Breast epithelium (tissue), 4 donors: ENCODE measurements around the gene STARD13. TPM values are rescaled to one million over a fixed set of nuclear protein-coding genes. Genes with fewer than 3 reads are reported as not detected.
A peak's percentile ranks its signal among the peaks of the same experiment; 100 is the strongest.

Experiments used
- DNase-seq, 2 donors: peaks; one replicate each; pipeline ENCODE4 v3.0.0-alpha.2; 2019; ENCODE audit warnings: low spot score in 2 of 2
- H3K27ac ChIP-seq, 2 donors: fragments of 200-600 bp; sonication (generic) in 1 of 2; one replicate each; pipeline ENCODE4 v1.5.1; 2016 to 2019; ENCODE audit warnings: mild to moderate bottlenecking in 1 of 2
- H3K27me3 ChIP-seq, 2 donors: fragments of 200-600 bp; sonication (generic) in 1 of 2; one replicate each; pipeline versions ENCODE4 v1.5.1 to v1.6.0; 2017 to 2019; ENCODE audit warnings: control low read depth in 1 of 2, mild to moderate bottlenecking in 1 of 2
- H3K36me3 ChIP-seq: fragments of 200-600 bp; one replicate; pipeline ENCODE4 v1.5.1; 2019
- H3K4me1 ChIP-seq, 2 donors: fragments of 200-600 bp; sonication (generic); one replicate each; pipeline ENCODE4 v1.5.1; 2016 to 2019; ENCODE audit warnings: control low read depth in 1 of 2
- H3K4me3 ChIP-seq, 3 donors: fragments of 200-600 bp; sonication (generic); 1 replicate in 2 of 3; 2 replicates in 1 of 3; pipeline ENCODE4 v1.5.1; 2016 to 2019; ENCODE audit warnings: mild to moderate bottlenecking in 3 of 3, moderate library complexity in 2 of 3
- H3K9me3 ChIP-seq, 2 donors: fragments of 200-600 bp; sonication (generic) in 1 of 2; one replicate each; pipeline ENCODE4 v1.5.1; 2016 to 2019; ENCODE audit warnings: control low read depth in 1 of 2
- CTCF ChIP-seq, 3 donors: fragments of 450-650 bp; IDR thresholded peaks; one replicate each; pipeline ENCODE4 v1.5.1; 2016 to 2017; ENCODE audit warnings: antibody characterized with exemption in 3 of 3, mild to moderate bottlenecking in 3 of 3, moderate library complexity in 3 of 3
- POLR2A ChIP-seq: fragments of 450-650 bp; IDR thresholded peaks from one replicate; pipeline ENCODE4 v1.6.1; 2016; ENCODE audit warnings: antibody characterized with exemption, mild to moderate bottlenecking, moderate library complexity
- POLR2AphosphoS5 ChIP-seq, 3 donors: sonication (generic); formaldehyde crosslinking; IDR thresholded peaks; one replicate each; pipeline ENCODE4 v1.6.1; 2017; ENCODE audit warnings: antibody characterized with exemption in 3 of 3
- intact Hi-C: fragments of 100-400 bp; cut with DNase I; formaldehyde crosslinking; loops from one replicate; pipeline ENCODE4 v1.15.1; 2023; ENCODE audit warnings: low total_unique reads
- total RNA-seq, 3 donors: library from RNA; depleted of rRNA; stranded (reverse); fragments of >200 nt; gene quantifications; one replicate each; pipeline ENCODE4 v1.1.0, GENCODE V29; 2016

Gene STARD13
- total RNA-seq, 3 donors from 2014 or later: 42.4 to 62.3 (median 58.7) TPM

- TF ChIP-seq POLR2A (no peak), CTCF (IDR thresholded peaks at IDR 0.05) (no peak), POLR2AphosphoS5 (IDR thresholded peaks at IDR 0.05) (no peak)
- no peak for DNase-seq
- Histone ChIP-seq H3K27ac (no peak overlapping the region), H3K4me3 (no peak overlapping the region), H3K27me3 (no peaks in the 10 kb centered on the region), H3K9me3 (no peaks in the 10 kb centered on the region), H3K4me1 (no peaks in the 10 kb centered on the region), H3K36me3 (no peaks in the 10 kb centered on the region)
- intact Hi-C loops: no loop called here
These were observed 41.2 kb upstream of the STARD13 start for GRCh38 chr13:33326723-33327122.

- TF ChIP-seq POLR2AphosphoS5 (IDR thresholded peaks at IDR 0.05): no peak
- no peak for TF ChIP-seq POLR2A
- TF ChIP-seq CTCF (IDR thresholded peaks at IDR 0.05): no peak
These were observed 40.7 kb upstream of the STARD13 start for GRCh38 chr13:33326246-33326645.

GRCh38 chr13:33323801-33324510 is 38.4 kb upstream of the STARD13 start:
- Histone ChIP-seq H3K36me3 (no peaks in the 10 kb centered on the region), H3K4me1 (no peaks in the 10 kb centered on the region), H3K27me3 (no peaks in the 10 kb centered on the region), H3K27ac (no peak overlapping the region), H3K9me3 (no peaks in the 10 kb centered on the region), H3K4me3 (no peak overlapping the region)
- intact Hi-C loops: no loop called here
- TF ChIP-seq POLR2AphosphoS5 (IDR thresholded peaks at IDR 0.05) (no peak), POLR2A (no peak), CTCF (IDR thresholded peaks at IDR 0.05) (no peak)
- no peak for DNase-seq

More at GRCh38 chr13:33326246-33326645, 40.7 kb upstream of the STARD13 start:
- no peaks in the 10 kb centered on the region for H3K27me3 ChIP-seq
- no peak overlapping the region for H3K4me3 ChIP-seq
- intact Hi-C loops: no loop called here
- DNase-seq: no peak
- no peak overlapping the region for H3K27ac ChIP-seq
- no peaks in the 10 kb centered on the region for H3K4me1 ChIP-seq
- no peaks in the 10 kb centered on the region for H3K9me3 ChIP-seq
- no peaks in the 10 kb centered on the region for H3K36me3 ChIP-seq

DNA sequence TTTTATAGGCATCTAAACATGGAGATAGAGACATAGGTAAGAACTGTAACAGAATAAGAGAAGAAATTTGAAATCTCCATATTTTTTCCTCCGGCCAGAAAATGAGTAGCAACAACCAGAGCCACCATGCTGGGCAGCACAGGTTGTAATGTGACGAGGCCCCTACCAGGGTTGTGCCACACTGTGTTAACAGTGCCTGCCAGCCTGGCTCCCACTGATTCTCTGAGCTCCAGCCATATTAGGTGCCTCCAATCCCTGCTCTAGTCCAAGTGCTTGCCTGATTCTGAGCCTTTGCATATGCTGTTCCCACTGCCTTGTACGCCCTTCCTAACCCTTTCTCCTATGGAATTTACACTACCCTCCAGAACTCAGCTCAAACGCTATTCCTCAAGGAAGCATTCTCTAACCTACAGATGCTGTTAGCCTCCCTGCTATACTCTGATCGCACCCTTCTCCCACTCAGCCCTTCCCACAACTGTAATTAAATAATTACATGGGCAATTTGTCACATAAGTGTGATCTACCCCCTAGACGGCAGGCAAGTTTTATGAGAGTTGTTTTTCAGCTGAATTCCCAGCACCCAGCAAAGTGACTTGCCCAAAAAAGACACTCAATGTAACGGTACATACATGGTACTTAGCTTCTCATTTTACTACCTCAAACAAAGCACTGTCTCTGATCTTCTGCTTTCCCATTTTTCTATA is 37.6 kb upstream of the STARD13 start:
- intact Hi-C loops: no loop called here
- H3K9me3 ChIP-seq: no peaks in the 10 kb centered on the region
- H3K4me3 ChIP-seq: no peak overlapping the region
- no peaks in the 10 kb centered on the region for H3K4me1 ChIP-seq
- no peaks in the 10 kb centered on the region for H3K27me3 ChIP-seq
- H3K27ac ChIP-seq: peak overlapping the region; percentile 36 to 37
- no peaks in the 10 kb centered on the region for H3K36me3 ChIP-seq
- no peak for DNase-seq
- TF ChIP-seq CTCF (IDR thresholded peaks at IDR 0.05) (no peak), POLR2A (no peak), POLR2AphosphoS5 (IDR thresholded peaks at IDR 0.05) (no peak)

DNA sequence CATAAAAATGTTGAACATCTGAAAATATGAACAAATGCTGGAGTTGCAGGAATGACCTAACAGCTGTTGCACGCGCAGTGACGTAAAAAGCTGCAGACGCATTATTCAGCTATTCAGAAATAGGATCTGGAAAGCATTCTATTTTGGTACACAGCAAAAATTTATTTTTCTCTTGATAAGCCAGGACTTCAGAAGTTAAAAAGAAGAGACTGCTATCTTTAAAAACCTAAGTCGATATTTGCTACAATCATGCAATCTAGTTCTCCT is 36.9 kb upstream of the STARD13 start:
- intact Hi-C loops: no loop called here
- peak overlapping the region in 1 of 3 donors; percentile 49 for H3K4me3 ChIP-seq
- H3K36me3 ChIP-seq: no peaks in the 10 kb centered on the region
- H3K27me3 ChIP-seq: no peaks in the 10 kb centered on the region
- DNase-seq: no peak
- H3K4me1 ChIP-seq: no peaks in the 10 kb centered on the region
- peak overlapping the region in 1 of 2 donors; percentile 66 for H3K27ac ChIP-seq
- TF ChIP-seq POLR2AphosphoS5 (IDR thresholded peaks at IDR 0.05) (no peak), CTCF (IDR thresholded peaks at IDR 0.05) (no peak), POLR2A (no peak)
- no peaks in the 10 kb centered on the region for H3K9me3 ChIP-seq
